ENCODE measurements around the gene OLIG2.

The OLIG2 gene

DNA sequence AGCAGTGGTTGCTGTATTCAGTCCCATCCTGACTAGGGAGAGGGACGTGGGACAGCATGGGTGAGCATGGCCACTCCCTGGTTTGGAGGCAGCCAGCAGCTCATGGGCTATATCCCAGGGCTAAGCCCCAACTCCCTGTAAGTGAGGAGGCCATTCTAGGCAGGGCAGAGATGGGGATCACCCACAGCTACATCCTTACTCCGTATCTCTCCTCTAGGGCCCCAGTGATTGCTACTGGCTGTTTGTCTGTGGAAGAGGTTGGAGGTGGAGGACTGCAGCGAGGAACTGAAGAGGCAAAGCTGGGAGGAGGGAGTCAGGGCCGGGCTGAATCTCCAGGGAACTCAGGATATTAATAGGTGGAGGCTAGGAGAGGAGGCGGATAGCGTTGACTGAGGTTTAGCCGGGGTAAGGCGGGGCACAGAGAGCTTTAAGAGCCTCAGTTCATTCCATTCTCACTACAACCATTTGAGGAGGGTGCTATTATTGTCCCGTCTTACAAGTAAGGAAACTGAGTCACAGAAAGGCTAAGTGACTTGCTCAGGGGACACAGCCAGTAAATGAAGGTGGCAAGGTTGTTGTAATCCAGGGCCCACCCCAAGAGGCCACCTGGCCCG, 6.8 kb downstream of the OLIG2 start:
- TF ChIP-seq CEBPB (IDR thresholded peaks at IDR 0.05) (no peak), EGR1 (IDR thresholded peaks at IDR 0.05) (no peak), TEAD4 (IDR thresholded peaks at IDR 0.05) (no peak), FOXM1 (IDR thresholded peaks at IDR 0.05; ENCODE audit: borderline replicate concordance, low read depth) (no peak), EP300 (IDR thresholded peaks at IDR 0.05; ENCODE audit: borderline replicate concordance) (no peak), YY1 (IDR thresholded peaks at IDR 0.05; ENCODE audit: low read depth) (no peak), CREB1 (IDR thresholded peaks at IDR 0.05; ENCODE audit: low read depth) (no peak), TCF12 (IDR thresholded peaks at IDR 0.05; ENCODE audit: low read depth) (no peak), ZBTB7A (IDR thresholded peaks at IDR 0.05; ENCODE audit: low read depth) (no peak), RAD21 (IDR thresholded peaks at IDR 0.05; ENCODE audit: low read depth) (no peak), NFIC (IDR thresholded peaks at IDR 0.05) (no peak), TAF1 (IDR thresholded peaks at IDR 0.05; ENCODE audit: low read depth) (no peak)
- TF ChIP-seq, protein P1, sequence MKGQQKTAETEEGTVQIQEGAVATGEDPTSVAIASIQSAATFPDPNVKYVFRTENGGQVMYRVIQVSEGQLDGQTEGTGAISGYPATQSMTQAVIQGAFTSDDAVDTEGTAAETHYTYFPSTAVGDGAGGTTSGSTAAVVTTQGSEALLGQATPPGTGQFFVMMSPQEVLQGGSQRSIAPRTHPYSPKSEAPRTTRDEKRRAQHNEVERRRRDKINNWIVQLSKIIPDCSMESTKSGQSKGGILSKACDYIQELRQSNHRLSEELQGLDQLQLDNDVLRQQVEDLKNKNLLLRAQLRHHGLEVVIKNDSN (IDR thresholded peaks at IDR 0.05): no peak
- TF ChIP-seq, protein P2, sequence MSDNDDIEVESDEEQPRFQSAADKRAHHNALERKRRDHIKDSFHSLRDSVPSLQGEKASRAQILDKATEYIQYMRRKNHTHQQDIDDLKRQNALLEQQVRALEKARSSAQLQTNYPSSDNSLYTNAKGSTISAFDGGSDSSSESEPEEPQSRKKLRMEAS (IDR thresholded peaks at IDR 0.05): no peak
- TF ChIP-seq, protein P3, sequence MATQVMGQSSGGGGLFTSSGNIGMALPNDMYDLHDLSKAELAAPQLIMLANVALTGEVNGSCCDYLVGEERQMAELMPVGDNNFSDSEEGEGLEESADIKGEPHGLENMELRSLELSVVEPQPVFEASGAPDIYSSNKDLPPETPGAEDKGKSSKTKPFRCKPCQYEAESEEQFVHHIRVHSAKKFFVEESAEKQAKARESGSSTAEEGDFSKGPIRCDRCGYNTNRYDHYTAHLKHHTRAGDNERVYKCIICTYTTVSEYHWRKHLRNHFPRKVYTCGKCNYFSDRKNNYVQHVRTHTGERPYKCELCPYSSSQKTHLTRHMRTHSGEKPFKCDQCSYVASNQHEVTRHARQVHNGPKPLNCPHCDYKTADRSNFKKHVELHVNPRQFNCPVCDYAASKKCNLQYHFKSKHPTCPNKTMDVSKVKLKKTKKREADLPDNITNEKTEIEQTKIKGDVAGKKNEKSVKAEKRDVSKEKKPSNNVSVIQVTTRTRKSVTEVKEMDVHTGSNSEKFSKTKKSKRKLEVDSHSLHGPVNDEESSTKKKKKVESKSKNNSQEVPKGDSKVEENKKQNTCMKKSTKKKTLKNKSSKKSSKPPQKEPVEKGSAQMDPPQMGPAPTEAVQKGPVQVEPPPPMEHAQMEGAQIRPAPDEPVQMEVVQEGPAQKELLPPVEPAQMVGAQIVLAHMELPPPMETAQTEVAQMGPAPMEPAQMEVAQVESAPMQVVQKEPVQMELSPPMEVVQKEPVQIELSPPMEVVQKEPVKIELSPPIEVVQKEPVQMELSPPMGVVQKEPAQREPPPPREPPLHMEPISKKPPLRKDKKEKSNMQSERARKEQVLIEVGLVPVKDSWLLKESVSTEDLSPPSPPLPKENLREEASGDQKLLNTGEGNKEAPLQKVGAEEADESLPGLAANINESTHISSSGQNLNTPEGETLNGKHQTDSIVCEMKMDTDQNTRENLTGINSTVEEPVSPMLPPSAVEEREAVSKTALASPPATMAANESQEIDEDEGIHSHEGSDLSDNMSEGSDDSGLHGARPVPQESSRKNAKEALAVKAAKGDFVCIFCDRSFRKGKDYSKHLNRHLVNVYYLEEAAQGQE (IDR thresholded peaks at IDR 0.05; ENCODE audit: low read depth): no peak

DNA sequence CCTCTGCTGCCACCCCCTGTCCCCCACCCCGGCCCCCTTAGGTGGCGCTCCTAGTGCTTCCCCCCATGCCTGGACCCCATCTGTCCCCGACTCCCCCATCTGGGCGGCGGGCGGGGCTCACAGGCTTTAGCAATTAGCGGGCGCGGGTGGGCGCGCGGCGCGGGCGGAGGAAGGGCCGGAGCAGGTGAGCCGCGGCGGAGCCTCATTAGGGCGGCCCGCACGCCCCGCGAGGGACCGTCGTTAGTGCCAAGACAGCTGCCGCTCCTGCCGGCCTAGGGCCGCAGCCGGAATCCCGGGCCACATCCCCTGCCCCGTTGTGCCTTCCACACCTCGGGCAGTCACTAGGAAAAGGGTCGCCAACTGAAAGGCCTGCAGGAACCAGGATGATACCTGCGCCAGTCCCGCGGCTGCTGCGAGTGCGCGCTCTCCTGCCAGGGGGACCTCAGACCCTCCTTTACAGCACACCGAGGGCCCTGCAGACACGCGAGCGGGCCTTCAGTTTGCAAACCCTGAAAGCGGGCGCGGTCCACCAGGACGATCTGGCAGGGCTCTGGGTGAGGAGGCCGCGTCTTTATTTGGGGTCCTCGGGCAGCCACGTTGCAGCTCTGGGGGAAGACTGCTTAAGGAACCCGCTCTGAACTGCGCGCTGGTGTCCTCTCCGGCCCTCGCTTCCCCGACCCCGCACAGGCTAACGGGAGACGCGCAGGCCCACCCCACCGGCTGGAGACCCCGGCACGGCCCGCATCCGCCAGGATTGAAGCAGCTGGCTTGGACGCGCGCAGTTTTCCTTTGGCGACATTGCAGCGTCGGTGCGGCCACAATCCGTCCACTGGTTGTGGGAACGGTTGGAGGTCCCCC, 7.6 kb downstream of the OLIG2 start:
- TF ChIP-seq NFIC (IDR thresholded peaks at IDR 0.05) (no peak), EP300 (IDR thresholded peaks at IDR 0.05; ENCODE audit: borderline replicate concordance) (no peak), FOXM1 (IDR thresholded peaks at IDR 0.05; ENCODE audit: borderline replicate concordance, low read depth) (no peak), EGR1 (IDR thresholded peaks at IDR 0.05) (no peak), TEAD4 (IDR thresholded peaks at IDR 0.05) (no peak), CREB1 (IDR thresholded peaks at IDR 0.05; ENCODE audit: low read depth) (no peak)
- TF ChIP-seq, protein P2 (IDR thresholded peaks at IDR 0.05): no peak

DNA sequence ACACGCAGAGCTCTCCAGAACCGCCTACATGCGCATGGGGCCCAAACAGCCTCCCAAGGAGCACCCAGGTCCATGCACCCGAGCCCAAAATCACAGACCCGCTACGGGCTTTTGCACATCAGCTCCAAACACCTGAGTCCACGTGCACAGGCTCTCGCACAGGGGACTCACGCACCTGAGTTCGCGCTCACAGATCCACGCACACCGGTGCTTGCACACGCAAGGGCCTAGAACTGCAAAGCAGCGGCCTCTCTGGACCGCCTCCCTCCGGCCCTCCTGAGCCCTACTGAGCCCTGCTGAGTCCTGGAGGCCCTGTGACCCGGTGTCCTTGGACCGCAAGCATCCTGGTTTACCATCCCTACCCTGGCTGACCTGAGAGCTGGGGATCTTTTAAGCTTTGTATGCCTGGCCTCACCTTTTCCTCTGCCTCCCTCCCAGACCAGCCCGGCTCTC, 8.3 kb downstream of the OLIG2 start:
- no peak for TF ChIP-seq TEAD4 (IDR thresholded peaks at IDR 0.05)
- TF ChIP-seq NFIC (IDR thresholded peaks at IDR 0.05): no peak
- TF ChIP-seq RAD21 (IDR thresholded peaks at IDR 0.05; ENCODE audit: low read depth): no peak
- TF ChIP-seq EP300 (IDR thresholded peaks at IDR 0.05; ENCODE audit: borderline replicate concordance): no peak
- TF ChIP-seq, protein P1 (IDR thresholded peaks at IDR 0.05): no peak
- TF ChIP-seq TCF12 (IDR thresholded peaks at IDR 0.05; ENCODE audit: low read depth): no peak
- TF ChIP-seq CREB1 (IDR thresholded peaks at IDR 0.05; ENCODE audit: low read depth): no peak
- TF ChIP-seq YY1 (IDR thresholded peaks at IDR 0.05; ENCODE audit: low read depth): no peak
- TF ChIP-seq, protein P3 (IDR thresholded peaks at IDR 0.05; ENCODE audit: low read depth): no peak
- no peak for TF ChIP-seq EGR1 (IDR thresholded peaks at IDR 0.05)
- TF ChIP-seq, protein P2 (IDR thresholded peaks at IDR 0.05): no peak
- no peak for TF ChIP-seq TAF1 (IDR thresholded peaks at IDR 0.05; ENCODE audit: low read depth)
- TF ChIP-seq ZBTB7A (IDR thresholded peaks at IDR 0.05; ENCODE audit: low read depth): no peak
- no peak for TF ChIP-seq CEBPB (IDR thresholded peaks at IDR 0.05)
- no peak for TF ChIP-seq FOXM1 (IDR thresholded peaks at IDR 0.05; ENCODE audit: borderline replicate concordance, low read depth)

DNA sequence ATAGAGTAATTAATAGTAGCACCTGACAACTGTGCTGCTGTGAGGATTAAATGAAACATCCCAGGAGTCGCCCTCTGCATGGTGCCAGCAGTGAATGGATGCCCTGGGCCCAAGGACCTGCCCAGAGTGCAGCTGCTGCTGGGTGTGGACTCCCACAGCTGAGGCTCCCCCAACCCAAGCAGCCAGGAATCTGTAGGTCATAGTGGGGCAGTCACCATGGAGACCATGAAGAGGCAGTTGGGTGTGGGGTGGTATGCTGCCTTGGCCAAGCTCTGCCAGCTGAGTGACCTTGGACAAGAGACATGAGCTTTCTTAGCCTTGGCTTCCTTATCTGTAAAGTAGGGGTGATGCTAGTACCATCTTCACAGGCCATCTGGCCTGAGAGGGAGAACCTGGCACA, 9.4 kb downstream of the OLIG2 start:
- no peak for TF ChIP-seq CREB1 (IDR thresholded peaks at IDR 0.05; ENCODE audit: low read depth)
- TF ChIP-seq, protein P1 (IDR thresholded peaks at IDR 0.05): no peak
- no peak for TF ChIP-seq EP300 (IDR thresholded peaks at IDR 0.05; ENCODE audit: borderline replicate concordance)
- no peak for TF ChIP-seq YY1 (IDR thresholded peaks at IDR 0.05; ENCODE audit: low read depth)

Measured in Ishikawa (cell line).